Heart left ventricle (tissue), 13 donors: ENCODE measurements around the gene PCK2.

Source experiments
- POLR2A ChIP-seq, 2 donors: fragments of 450-650 bp; IDR thresholded peaks; one replicate each; pipeline ENCODE4 v1.6.1; 2017; ENCODE audit warnings: antibody characterized with exemption in 2 of 2, mild to moderate bottlenecking in 2 of 2, moderate library complexity in 2 of 2
- TF ChIP-seq, protein P1 (sequence below), 12 donors: fragments of 200-600 bp; sonication (generic) in 4 of 12; IDR thresholded peaks; one replicate each; pipeline versions ENCODE4 v1.5.0 to v1.8.0; 2018 to 2022; ENCODE audit warnings: antibody characterized with exemption in 12 of 12, mild to moderate bottlenecking in 5 of 12
- donor health status: ischemic (EF 13 %, LVEDD 7.1; RV severe dilation, severe dysfunction).
- donor health status: DM: no; HTN: yes; CAD: no.
- donor health status: DM: no; HTN: no; CAD: no.
- donor health status: ischemic (EF 25% LVEDD 6.9; RV normal size, moderate dysfunction).
- donor health status: ischemic (EF 25% LVEDD 5.7; RV mildly dilated, moderate dysfunction).
- donor health status: ischemic (EF 35%, LVEDD 5.7; RV mildly dilated, moderate dysfunction).
- donor health status: nonischemic (EF 11% LVEDD 7.7; RV severe dilation, severe dysfunction).
- donor health status: DM: yes; HTN: yes; CAD: no.
- donor health status: PGD.
- donor health status: ischemic (EF 29% LVEDD 5.4; RV normal size, mild dysfunction).
- donor health status: nonischemic (EF 23%, LVEDD 6.1; RV moderate dilation, normal function).

DNA sequence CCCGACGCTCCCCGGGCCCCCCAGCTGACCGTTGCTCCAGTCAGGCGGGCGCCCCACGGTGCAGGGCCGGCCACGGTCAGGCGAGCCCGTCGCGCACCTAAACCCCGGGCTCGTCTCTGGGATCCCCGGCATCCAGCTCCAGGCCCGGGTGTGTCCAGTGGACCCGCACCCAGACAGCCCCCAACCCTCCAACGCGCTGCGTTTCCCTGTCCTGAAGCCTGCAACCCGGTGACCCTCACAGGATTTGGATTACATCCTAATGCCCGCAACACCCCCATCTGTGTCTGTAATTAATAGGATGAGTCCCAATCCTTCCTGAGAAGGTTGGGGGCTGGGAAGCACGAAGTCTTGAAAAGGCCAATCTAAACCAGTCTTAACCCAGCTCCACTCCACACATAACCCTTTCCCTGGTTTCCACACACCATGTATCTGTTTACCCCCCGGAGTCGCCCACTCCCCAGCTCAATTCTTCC, 12.3 kb upstream of the PCK2 start:
- TF ChIP-seq, protein P1, sequence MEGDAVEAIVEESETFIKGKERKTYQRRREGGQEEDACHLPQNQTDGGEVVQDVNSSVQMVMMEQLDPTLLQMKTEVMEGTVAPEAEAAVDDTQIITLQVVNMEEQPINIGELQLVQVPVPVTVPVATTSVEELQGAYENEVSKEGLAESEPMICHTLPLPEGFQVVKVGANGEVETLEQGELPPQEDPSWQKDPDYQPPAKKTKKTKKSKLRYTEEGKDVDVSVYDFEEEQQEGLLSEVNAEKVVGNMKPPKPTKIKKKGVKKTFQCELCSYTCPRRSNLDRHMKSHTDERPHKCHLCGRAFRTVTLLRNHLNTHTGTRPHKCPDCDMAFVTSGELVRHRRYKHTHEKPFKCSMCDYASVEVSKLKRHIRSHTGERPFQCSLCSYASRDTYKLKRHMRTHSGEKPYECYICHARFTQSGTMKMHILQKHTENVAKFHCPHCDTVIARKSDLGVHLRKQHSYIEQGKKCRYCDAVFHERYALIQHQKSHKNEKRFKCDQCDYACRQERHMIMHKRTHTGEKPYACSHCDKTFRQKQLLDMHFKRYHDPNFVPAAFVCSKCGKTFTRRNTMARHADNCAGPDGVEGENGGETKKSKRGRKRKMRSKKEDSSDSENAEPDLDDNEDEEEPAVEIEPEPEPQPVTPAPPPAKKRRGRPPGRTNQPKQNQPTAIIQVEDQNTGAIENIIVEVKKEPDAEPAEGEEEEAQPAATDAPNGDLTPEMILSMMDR (IDR thresholded peaks at IDR 0.05) = no peak
- no peak for TF ChIP-seq POLR2A (IDR thresholded peaks at IDR 0.05)
